Activated naive CD8-positive, alpha-beta T cell treated with anti-CD3 and anti-CD28 coated beads, Interleukin-2, amount 10 ng/mL, durations not matched to agents 7 days and 5 days (primary cell): ENCODE results near the gene UBAC2. TPM values are rescaled to one million over a fixed set of nuclear protein-coding genes. Genes with fewer than 3 reads are reported as not detected.

Experiments used
- ATAC-seq: fragments of 150-1000 bp; cut with Tn5 transposase; one replicate; pipeline ENCODE4 v1.10.0; 2021; ENCODE audit warnings: low read depth, moderate library complexity
- POLR2A ChIA-PET: fragments of 350-600 bp; sonication (Branson Sonifier 250); formaldehyde crosslinking; loops from one replicate; lab custom pipeline; 2021; ENCODE audit warnings: antibody characterized with exemption; lab: Charles Lee
- DNase-seq: peaks from one replicate; pipeline ENCODE4 v3.0.0; 2021
- H3K27ac Mint-ChIP-seq: one replicate; pipeline ENCODE4 v1.8.0; 2022; ENCODE audit warnings: mild to moderate bottlenecking, mixed read lengths
- H3K27me3 Mint-ChIP-seq: one replicate; pipeline ENCODE4 v1.8.0; 2022; ENCODE audit warnings: mild to moderate bottlenecking, moderate library complexity, mixed read lengths
- H3K36me3 Mint-ChIP-seq: one replicate; pipeline ENCODE4 v1.8.0; 2021; ENCODE audit warnings: mild to moderate bottlenecking, mixed read lengths
- H3K4me1 Mint-ChIP-seq: one replicate; pipeline ENCODE4 v1.8.0; 2021; ENCODE audit warnings: mixed read lengths
- H3K4me3 Mint-ChIP-seq: one replicate; pipeline ENCODE4 v1.8.0; 2022; ENCODE audit warnings: mild to moderate bottlenecking, moderate library complexity, mixed read lengths
- H3K9me3 Mint-ChIP-seq: one replicate; pipeline ENCODE4 v1.8.0; 2021; ENCODE audit warnings: mixed read lengths
- total RNA-seq, 2 experiments: library from RNA; stranded (reverse); gene quantifications; one replicate each; pipeline ENCODE4 v1.2.3, GENCODE V29; 2021

The UBAC2 gene
- total RNA-seq, 2 experiments from 2014 or later = 79.1 to 80.8 TPM

DNA sequence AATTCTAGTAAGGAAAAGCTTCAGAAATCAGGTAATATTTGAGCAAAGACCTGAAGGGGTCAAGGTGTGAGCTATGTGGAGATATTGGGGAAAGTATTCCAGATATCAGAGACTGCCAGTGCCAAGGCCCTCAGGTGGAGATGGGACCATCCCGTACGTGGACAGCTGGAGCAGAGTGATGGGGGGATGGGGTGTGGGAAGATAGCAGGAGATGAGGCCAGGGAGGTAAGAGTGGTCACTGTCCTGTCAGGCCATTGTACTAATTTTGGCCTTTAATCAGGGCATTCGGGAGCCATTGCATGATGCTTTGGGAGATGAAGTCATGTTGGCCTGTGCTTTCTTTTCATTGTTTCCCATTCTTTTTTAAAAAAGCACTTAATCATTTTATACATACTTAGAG, 70.6 kb downstream of the UBAC2 start:
- no peak for ATAC-seq
- DNase-seq = no peak
- Mint-ChIP-seq H3K36me3 (peaks cover 30% of the 10 kb centered on the region), H3K27me3 (no peaks in the 10 kb centered on the region), H3K4me1 (peaks cover 47% of the 10 kb centered on the region), H3K4me3 (no peak overlapping the region), H3K9me3 (peaks cover 4% of the 10 kb centered on the region), H3K27ac (peak overlapping the region; percentile 66)
- POLR2A ChIA-PET = interaction anchor here (1.1 to 1.9 kb wide), 2 partner anchors 71 to 110 kb away, joined by 3 to 5 read pairs; partner anchors contain the start of gene UBAC2

DNA sequence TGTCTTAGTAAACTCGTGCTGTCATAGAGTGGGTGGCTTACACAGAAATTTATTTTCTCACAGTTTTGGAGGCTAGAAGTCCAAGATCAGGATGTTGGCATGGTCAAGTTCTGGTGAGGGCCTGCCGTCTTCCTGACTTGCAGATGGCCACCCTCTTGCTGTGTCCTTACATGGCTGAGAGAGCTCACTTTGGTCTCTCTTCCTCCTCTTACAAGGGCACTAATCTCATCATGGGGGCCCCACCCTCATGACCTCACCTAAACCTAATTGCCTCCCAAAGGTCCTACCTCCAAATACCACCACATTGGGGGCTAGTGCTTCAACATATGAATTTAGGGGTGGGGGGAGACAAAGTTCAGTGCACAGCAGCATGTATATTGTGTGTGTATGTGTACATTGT, 71.8 kb downstream of the UBAC2 start:
- no peak for DNase-seq
- H3K9me3 Mint-ChIP-seq = peaks cover 4% of the 10 kb centered on the region
- H3K27ac Mint-ChIP-seq = no peak overlapping the region
- POLR2A ChIA-PET = interaction anchor here (1.1 to 1.9 kb wide), 2 partner anchors 72 to 109 kb away, joined by 3 to 5 read pairs; partner anchors contain the start of gene UBAC2
- peaks cover 57% of the 10 kb centered on the region for H3K4me1 Mint-ChIP-seq
- no peak for ATAC-seq
- H3K36me3 Mint-ChIP-seq = peaks cover 30% of the 10 kb centered on the region
- no peaks in the 10 kb centered on the region for H3K27me3 Mint-ChIP-seq
- H3K4me3 Mint-ChIP-seq = no peak overlapping the region

DNA sequence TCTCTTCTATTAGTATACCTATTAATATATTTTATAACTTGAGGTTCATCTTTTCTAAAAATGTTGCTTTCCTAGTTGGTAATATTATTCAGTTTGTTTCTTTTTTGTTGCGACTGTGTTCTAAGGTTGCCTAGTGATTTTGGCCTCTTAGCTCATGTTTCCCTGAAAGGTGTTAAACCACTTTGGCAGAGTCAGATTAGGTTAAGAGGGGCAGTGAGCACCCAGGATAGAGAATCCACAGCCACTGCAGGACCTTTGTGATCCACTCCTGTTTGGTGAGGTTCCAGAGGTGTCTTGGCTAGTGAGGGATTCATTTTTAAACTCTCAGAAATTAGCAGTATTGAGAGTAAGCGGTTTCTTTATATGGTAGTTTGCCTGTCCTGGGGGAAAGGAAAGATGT, 72.5 kb downstream of the UBAC2 start:
- peaks cover 62% of the 10 kb centered on the region for H3K4me1 Mint-ChIP-seq
- H3K4me3 Mint-ChIP-seq = no peak overlapping the region
- POLR2A ChIA-PET = interaction anchor here (1.9 kb wide), 1 partner anchor 108 kb away, joined by 5 read pairs; no protein-coding TSS in a partner anchor
- H3K27me3 Mint-ChIP-seq = no peaks in the 10 kb centered on the region
- H3K27ac Mint-ChIP-seq = peak overlapping the region; percentile 17
- ATAC-seq (no peak), DNase-seq (no peak)
- peaks cover 34% of the 10 kb centered on the region for H3K36me3 Mint-ChIP-seq
- H3K9me3 Mint-ChIP-seq = peaks cover 4% of the 10 kb centered on the region

DNA sequence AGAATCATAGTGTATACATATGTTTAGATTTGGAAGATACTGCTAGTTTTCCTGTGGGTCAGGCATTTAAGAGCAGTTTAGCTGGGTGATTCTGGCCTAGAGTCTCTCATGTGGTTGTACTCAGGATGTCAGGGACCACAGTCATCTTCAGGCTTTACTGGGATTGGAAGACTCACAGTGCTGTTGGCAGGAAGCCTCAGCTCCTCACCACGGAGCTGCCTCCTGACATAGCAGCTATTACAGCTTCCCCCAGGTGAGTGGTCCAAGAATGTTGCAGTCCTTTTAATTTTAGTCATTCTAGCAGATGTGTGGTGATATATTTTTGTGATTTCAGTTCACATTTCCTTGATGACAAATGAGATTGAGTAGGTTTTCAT, 74.4 kb downstream of the UBAC2 start:
- Mint-ChIP-seq H3K9me3 (peaks cover 4% of the 10 kb centered on the region), H3K27ac (peak overlapping the region; percentile 76), H3K27me3 (no peaks in the 10 kb centered on the region), H3K36me3 (peaks cover 51% of the 10 kb centered on the region), H3K4me3 (peak overlapping the region; percentile 46), H3K4me1 (peaks cover 75% of the 10 kb centered on the region)
- ATAC-seq (peak; percentile 89), DNase-seq (no peak)
- POLR2A ChIA-PET = interaction anchor here (0.7 to 1.9 kb wide), 7 partner anchors 17 to 299 kb away, joined by 3 to 7 read pairs (median 4); partner anchors contain the start of genes GPR18, GPR183 and UBAC2

DNA sequence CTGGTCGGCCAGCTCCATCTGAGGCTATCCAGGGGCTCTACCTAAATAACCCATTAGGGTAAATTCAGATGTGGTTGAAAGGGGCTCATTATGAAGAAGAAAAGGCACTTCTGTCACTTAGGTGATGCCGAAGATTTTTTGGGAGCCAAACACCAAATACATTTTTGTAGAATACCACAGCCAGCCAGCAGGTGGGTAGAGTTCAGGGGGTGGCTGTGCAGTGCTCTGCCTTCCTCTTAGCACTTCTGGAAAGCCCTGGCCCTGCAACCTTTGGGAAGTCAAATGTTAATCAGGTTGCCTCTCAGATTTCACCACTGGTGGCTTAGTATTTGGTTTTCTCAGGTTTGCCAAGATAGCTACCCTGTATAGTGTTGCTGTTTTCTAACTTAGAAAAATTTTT, 76.1 kb downstream of the UBAC2 start:
- POLR2A ChIA-PET = interaction anchor here (1.1 kb wide), 1 partner anchor 106 kb away, joined by 3 read pairs; no protein-coding TSS in a partner anchor
- H3K27ac Mint-ChIP-seq = no peak overlapping the region
- H3K9me3 Mint-ChIP-seq = peaks cover 4% of the 10 kb centered on the region
- peak overlapping the region; percentile 1 for H3K4me3 Mint-ChIP-seq
- no peaks in the 10 kb centered on the region for H3K27me3 Mint-ChIP-seq
- DNase-seq (no peak), ATAC-seq (no peak)
- peaks cover 55% of the 10 kb centered on the region for H3K36me3 Mint-ChIP-seq
- peaks cover 78% of the 10 kb centered on the region for H3K4me1 Mint-ChIP-seq

DNA sequence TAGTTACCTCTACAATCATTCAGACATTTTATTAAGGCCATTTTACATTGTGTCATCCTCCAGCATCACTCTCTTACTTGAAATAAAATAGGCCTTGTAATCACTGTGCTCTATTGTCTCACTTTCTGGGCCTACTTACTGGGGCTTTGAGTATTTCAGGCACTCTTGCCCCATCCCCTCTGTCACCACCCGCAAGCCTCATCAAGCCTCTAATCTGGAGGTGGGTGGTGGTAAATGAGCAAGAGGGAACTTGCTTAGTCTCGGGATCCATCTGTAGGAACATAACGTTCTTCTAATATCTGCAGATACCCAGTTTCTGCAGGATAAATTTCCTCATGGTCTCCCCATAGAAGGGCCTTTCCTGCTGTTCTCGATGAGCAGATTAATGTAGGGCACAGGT, 77.0 kb downstream of the UBAC2 start:
- ATAC-seq (no peak), DNase-seq (no peak)
- H3K4me3 Mint-ChIP-seq = no peak overlapping the region
- H3K9me3 Mint-ChIP-seq = peaks cover 2% of the 10 kb centered on the region
- H3K27ac Mint-ChIP-seq = peak overlapping the region; percentile 73
- H3K4me1 Mint-ChIP-seq = peaks cover 83% of the 10 kb centered on the region
- POLR2A ChIA-PET = no interaction called here
- H3K27me3 Mint-ChIP-seq = no peaks in the 10 kb centered on the region
- H3K36me3 Mint-ChIP-seq = peaks cover 48% of the 10 kb centered on the region

DNA sequence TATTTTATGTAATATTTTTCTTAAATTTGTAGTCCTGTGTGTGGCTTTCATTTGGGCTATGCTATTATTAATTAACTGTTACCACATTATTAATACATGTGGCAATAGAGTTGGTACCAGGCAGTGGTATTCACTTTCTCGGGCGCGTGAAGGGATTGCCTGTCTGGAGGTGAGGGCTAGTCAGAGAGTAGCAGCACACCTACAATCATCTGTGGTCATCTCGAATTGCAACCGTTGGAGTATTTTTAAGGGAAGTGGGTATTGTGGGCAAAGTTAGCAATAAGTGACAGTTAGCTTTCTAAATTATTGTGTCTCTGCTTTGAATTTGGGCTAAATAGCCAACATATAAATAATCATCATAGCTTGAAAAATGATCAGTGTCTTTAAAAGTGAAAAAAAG, 77.5 kb downstream of the UBAC2 start:
- ATAC-seq (no peak), DNase-seq (no peak)
- Mint-ChIP-seq H3K36me3 (peaks cover 43% of the 10 kb centered on the region), H3K9me3 (no peaks in the 10 kb centered on the region), H3K27ac (peak overlapping the region; percentile 39), H3K4me1 (peaks cover 81% of the 10 kb centered on the region), H3K4me3 (peak overlapping the region; percentile 44), H3K27me3 (no peaks in the 10 kb centered on the region)
- POLR2A ChIA-PET = no interaction called here

DNA sequence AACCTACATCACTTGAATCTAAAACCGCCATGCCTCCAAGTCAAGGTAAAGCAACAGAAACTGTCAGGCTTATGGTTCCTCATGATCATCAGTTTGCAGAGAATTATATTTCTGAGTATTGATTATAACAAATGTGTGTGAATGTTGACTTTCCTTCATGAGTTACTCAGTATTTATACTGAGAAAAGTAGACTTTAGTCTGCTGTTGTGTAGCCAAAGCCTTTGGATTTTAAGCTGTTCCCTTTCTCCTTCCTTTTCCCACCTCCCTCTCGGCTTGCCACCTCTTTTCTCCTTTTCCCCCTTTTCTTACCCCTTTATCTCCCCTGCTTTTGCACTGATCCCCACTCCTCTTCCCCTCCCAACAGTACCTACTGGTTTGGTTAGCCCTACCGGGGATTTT, 78.2 kb downstream of the UBAC2 start:
- Mint-ChIP-seq H3K4me1 (peaks cover 76% of the 10 kb centered on the region), H3K9me3 (no peaks in the 10 kb centered on the region), H3K27me3 (no peaks in the 10 kb centered on the region), H3K27ac (peak overlapping the region; percentile 49), H3K4me3 (no peak overlapping the region), H3K36me3 (peaks cover 39% of the 10 kb centered on the region)
- no peak for DNase-seq
- no peak for ATAC-seq
- POLR2A ChIA-PET = no interaction called here

DNA sequence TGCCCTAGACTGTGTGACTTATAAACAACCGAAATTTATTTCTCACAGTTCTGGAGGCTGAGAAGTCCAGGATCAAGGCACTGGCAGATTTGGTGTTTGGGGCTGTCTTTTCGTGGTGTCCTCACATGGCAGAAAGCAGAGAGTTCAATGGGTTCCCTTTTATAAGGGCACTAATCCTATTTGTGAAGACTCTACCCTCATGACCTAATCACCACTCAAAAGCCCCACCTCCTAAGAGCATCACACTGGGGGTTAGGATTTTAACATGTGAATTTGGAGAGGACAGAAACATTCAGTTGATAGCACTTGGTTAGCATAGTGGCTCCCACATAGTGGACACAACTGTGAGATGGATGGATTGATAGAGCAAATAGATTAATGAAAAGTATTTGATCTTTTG, 79.0 kb downstream of the UBAC2 start:
- DNase-seq = no peak
- POLR2A ChIA-PET = interaction anchor here (1.0 kb wide), 1 partner anchor 104 kb away, joined by 3 read pairs; no protein-coding TSS in a partner anchor

DNA sequence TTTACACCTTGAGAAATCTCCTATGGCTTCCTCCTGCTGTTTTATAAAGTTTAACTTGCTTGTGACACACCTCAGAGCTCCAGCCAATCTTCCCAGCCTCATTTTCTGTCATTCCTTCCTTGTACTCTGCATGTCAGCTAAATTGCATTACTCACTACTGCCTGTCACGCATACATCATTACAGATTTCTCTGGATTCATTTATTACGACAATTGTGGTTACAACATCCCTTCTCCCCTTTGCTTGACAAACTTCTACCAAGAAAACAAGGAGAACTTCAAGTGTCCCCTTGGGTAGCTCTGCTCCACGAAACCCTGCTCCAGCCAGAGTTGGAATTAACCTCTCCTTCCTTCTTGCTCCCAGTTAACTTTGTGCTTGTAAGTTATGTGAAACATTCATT, 79.5 kb downstream of the UBAC2 start:
- ATAC-seq (no peak), DNase-seq (no peak)
- H3K4me1 Mint-ChIP-seq = peaks cover 73% of the 10 kb centered on the region
- POLR2A ChIA-PET = interaction anchor here (1.0 kb wide), 1 partner anchor 104 kb away, joined by 3 read pairs; no protein-coding TSS in a partner anchor
- H3K4me3 Mint-ChIP-seq = no peak overlapping the region
- no peaks in the 10 kb centered on the region for H3K9me3 Mint-ChIP-seq
- no peaks in the 10 kb centered on the region for H3K27me3 Mint-ChIP-seq
- peak overlapping the region; percentile 44 for H3K27ac Mint-ChIP-seq
- H3K36me3 Mint-ChIP-seq = peaks cover 37% of the 10 kb centered on the region

More for the DNA sequence above, 79.0 kb downstream of the UBAC2 start:
- Mint-ChIP-seq H3K27ac (no peak overlapping the region), H3K4me1 (peaks cover 74% of the 10 kb centered on the region), H3K27me3 (no peaks in the 10 kb centered on the region), H3K4me3 (no peak overlapping the region), H3K9me3 (no peaks in the 10 kb centered on the region), H3K36me3 (peaks cover 39% of the 10 kb centered on the region)
- no peak for ATAC-seq

DNA sequence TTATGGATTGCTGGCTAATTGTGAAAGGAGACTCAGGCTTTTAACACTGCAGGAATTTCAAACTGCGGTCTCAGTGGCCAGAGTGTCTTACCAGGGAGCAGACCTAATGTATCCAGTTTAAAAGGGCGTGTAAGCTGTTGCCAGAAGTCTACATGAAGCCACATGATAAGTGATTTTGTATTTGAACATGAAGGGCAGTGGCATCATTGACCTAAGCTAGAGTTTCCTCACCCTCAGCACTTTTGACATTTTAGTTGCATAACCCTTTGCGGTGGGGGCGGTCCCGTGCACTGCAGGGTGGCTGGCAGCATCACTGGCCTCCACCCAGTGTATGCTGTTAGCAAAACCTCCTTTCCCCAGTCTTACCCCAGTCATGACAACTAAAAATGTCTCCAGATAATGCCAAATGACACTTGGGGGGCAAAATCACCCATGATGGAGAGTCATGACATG, 81.2 kb downstream of the UBAC2 start:
- DNase-seq (no peak), ATAC-seq (peak; percentile 46)
- H3K4me3 Mint-ChIP-seq = peak overlapping the region; percentile 20
- no peaks in the 10 kb centered on the region for H3K9me3 Mint-ChIP-seq
- H3K4me1 Mint-ChIP-seq = peaks cover 72% of the 10 kb centered on the region
- H3K27me3 Mint-ChIP-seq = no peaks in the 10 kb centered on the region
- POLR2A ChIA-PET = no interaction called here
- peak overlapping the region; percentile 35 for H3K27ac Mint-ChIP-seq
- H3K36me3 Mint-ChIP-seq = peaks cover 44% of the 10 kb centered on the region

DNA sequence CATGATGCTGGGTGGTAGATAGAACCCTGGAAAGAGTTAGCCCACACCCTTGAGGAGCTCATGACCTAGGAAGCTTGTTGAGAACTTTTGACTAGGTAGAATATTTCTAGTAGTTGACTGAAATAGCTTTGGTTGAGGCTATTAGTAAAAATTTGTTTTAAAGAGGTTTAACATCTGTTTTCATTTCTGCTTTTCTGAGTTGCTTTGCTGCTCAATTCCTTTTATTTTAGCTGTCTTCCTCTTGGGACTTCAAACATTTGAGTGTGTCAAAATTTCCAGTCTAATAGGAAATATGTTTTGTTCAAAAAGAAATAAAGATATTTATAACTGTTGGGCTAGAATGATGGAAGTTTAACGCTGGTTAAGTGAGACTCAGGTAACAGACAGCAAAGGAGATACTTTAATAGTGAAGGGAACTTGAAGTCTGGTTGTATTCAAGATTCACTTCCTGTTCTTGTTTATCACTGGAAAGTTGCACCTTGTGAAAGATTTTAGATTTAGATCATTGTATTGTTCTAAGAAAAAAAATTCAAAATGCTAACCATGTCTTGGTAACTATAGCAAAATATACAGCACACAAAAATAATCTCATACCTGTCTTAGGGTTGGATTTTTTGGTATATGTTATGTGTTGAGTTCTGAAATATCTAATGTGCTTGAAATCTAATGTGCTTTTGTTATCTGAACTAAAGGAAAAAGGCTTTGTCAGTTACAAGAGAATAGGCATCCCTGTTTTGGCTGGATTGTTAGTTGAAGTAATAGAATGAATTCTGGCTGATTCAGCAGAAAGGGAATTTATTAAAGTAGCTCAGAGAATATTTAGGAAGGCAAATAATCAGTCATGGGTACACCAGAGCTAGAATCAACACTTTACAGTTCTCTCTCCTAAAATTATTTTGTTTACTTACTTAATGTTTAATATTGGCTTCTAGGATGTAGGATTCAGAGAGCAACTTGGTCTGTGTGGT, 81.9 kb downstream of the UBAC2 start:
- Mint-ChIP-seq H3K36me3 (peaks cover 47% of the 10 kb centered on the region), H3K4me1 (peaks cover 73% of the 10 kb centered on the region), H3K27ac (peak overlapping the region; percentile 37), H3K9me3 (no peaks in the 10 kb centered on the region), H3K27me3 (no peaks in the 10 kb centered on the region), H3K4me3 (peak overlapping the region; percentile 20)
- ATAC-seq (peak; percentile 17), DNase-seq (no peak)
- POLR2A ChIA-PET = interaction anchor here (0.6 kb wide), 1 partner anchor 8 kb away, joined by 4 read pairs; no protein-coding TSS in a partner anchor

DNA sequence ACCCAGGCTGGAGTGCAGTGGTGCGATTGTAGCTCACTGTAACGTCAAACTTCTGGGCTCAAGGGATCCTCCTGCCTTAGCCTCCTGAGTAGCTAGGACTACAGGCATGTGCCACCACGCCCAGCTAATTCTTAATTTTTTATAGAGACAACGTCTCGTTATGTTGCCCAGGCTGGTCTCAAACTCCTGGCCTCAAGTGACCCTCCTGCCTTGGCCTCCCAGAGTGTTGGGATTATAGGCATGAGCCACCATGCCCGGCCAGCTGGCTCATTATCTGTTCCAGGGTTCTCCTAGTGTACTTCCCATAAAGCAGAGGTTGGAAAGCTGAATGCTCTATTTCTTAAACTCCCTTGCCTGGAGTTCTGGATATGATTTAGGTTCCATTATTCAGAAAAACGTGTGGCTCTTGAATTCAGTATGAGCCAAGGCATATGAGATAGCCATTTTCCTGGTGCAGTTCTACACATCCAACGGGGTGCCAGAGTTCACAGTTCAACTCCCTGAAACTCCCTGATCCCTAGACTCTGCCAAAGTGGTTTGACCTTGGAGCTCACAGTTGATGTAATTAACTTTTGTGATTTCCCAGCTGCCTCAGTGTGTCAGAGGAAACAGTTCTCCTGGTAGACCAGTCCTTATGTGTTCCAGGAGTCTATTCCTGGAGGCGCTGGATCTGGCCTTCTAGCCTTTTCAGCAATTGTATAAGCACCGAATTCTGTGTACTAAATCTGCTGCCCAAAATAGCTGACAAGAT, 85.0 kb downstream of the UBAC2 start:
- Mint-ChIP-seq H3K9me3 (no peaks in the 10 kb centered on the region), H3K4me1 (peaks cover 69% of the 10 kb centered on the region), H3K4me3 (no peak overlapping the region), H3K36me3 (peaks cover 43% of the 10 kb centered on the region), H3K27ac (peak overlapping the region; percentile 32), H3K27me3 (no peaks in the 10 kb centered on the region)
- DNase-seq (no peak), ATAC-seq (no peak)
- POLR2A ChIA-PET = interaction anchor here (1.7 kb wide), 1 partner anchor 11 kb away, joined by 4 read pairs; no protein-coding TSS in a partner anchor
